Activated naive CD8-positive, alpha-beta T cell (primary cell): ENCODE data around the gene CDK7.
"Not testable (repeated sequence)": the region's sequence is repeated elsewhere in the genome, so short reads cannot be mapped to it uniquely, and the experiment has no call there.

Experiments used
- H3K27ac Mint-ChIP-seq: one replicate; pipeline ENCODE4 v1.8.0; 2021; ENCODE audit warnings: mixed read lengths
- H3K27me3 Mint-ChIP-seq: one replicate; pipeline ENCODE4 v1.8.0; 2021; ENCODE audit warnings: mixed read lengths
- H3K36me3 Mint-ChIP-seq: one replicate; pipeline ENCODE4 v1.8.0; 2021; ENCODE audit warnings: mixed read lengths
- H3K4me1 Mint-ChIP-seq: one replicate; pipeline ENCODE4 v1.8.0; 2021; ENCODE audit warnings: low read depth, mixed read lengths
- H3K4me3 Mint-ChIP-seq: one replicate; pipeline ENCODE4 v1.8.0; 2021; ENCODE audit warnings: mild to moderate bottlenecking, mixed read lengths
- H3K9me3 Mint-ChIP-seq: one replicate; pipeline ENCODE4 v1.8.0; 2021; ENCODE audit warnings: low read depth, mixed read lengths

CDK7 gene

GRCh38 chr5:69220371-69220770 lies 14.3 kb upstream of the CDK7 start:
- not testable (repeated sequence) for H3K27ac Mint-ChIP-seq, H3K27me3 Mint-ChIP-seq, H3K36me3 Mint-ChIP-seq, H3K4me3 Mint-ChIP-seq, H3K9me3 Mint-ChIP-seq
- peaks cover 24% of the 10 kb centered on the region for H3K4me1 Mint-ChIP-seq

DNA sequence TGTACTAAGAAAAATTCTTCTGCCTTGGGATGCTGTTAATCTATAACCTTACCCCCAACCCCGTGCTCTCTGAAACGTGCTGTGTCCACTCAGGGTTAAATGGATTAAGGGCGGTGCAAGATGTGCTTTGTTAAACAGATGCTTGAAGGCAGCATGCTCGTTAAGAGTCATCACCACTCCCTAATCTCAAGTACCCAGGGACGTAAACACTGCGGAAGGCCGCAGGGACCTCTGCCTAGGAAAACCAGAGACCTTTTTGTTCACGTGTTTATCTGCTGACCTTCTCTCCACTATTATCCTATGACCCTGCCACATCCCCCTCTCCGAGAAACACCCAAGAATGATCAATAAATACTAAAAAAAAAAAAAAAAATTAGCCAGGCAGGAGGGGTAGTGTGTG lies 13.9 kb upstream of the CDK7 start:
- not testable (repeated sequence) for H3K4me3 Mint-ChIP-seq, H3K36me3 Mint-ChIP-seq, H3K27me3 Mint-ChIP-seq, H3K9me3 Mint-ChIP-seq, H3K27ac Mint-ChIP-seq
- H3K4me1 Mint-ChIP-seq, result peaks cover 24% of the 10 kb centered on the region

DNA sequence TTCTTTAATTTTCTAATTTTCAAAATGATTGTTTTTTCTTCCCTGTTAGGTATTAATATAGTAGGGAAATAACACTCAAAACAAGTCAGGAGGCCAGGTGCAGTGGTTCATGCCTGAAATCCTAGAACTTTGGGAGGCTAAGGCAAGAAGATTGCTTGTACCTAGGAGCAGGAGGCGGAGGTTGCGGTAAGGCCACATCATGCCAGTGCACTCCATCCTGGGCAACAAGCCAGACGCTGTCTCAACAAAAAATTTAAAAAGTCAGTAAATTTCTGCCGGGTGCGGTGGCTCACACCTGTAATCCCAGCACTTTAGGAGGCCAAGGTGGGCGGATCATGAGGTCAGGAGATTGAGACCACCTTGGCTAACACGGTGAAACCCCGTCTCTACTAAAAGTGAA lies 10.2 kb upstream of the CDK7 start:
- no peak overlapping the region for H3K27ac Mint-ChIP-seq

DNA sequence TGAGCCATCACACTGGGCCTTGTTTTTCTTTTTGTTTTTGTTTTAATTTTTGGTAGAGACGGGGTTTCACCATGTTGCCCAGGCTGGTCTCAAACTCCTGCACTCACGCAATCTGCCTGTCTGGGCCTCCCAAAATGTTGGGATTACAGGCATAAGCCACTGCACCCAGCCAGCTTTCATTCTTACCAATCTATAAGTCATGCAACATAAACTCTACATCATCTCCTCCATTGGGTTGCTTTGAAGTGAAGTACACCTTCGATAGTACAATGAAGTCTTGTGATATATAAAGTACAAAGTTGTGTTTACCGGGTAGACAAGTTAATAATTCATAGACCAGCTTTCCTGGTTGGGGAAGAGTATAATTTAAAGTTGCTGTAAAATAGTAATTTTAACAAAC lies 8.8 kb upstream of the CDK7 start:
- Mint-ChIP-seq H3K27me3 (no peaks in the 10 kb centered on the region), H3K9me3 (no peaks in the 10 kb centered on the region), H3K4me3 (no peak overlapping the region), H3K36me3 (peaks cover 3% of the 10 kb centered on the region), H3K27ac (no peak overlapping the region), H3K4me1 (peaks cover 4% of the 10 kb centered on the region)

More for the DNA sequence above, 10.2 kb upstream of the CDK7 start:
- Mint-ChIP-seq H3K36me3 (peaks cover 3% of the 10 kb centered on the region), H3K27me3 (no peaks in the 10 kb centered on the region), H3K9me3 (no peaks in the 10 kb centered on the region), H3K4me1 (peaks cover 6% of the 10 kb centered on the region), H3K4me3 (no peak overlapping the region)

GRCh38 chr5:69230181-69230580 lies 4.5 kb upstream of the CDK7 start:
- H3K27me3 Mint-ChIP-seq, result no peaks in the 10 kb centered on the region
- no peaks in the 10 kb centered on the region for H3K36me3 Mint-ChIP-seq
- H3K27ac Mint-ChIP-seq, result no peak overlapping the region
- H3K4me1 Mint-ChIP-seq, result peaks cover 7% of the 10 kb centered on the region
- H3K9me3 Mint-ChIP-seq, result no peaks in the 10 kb centered on the region
- no peak overlapping the region for H3K4me3 Mint-ChIP-seq

DNA sequence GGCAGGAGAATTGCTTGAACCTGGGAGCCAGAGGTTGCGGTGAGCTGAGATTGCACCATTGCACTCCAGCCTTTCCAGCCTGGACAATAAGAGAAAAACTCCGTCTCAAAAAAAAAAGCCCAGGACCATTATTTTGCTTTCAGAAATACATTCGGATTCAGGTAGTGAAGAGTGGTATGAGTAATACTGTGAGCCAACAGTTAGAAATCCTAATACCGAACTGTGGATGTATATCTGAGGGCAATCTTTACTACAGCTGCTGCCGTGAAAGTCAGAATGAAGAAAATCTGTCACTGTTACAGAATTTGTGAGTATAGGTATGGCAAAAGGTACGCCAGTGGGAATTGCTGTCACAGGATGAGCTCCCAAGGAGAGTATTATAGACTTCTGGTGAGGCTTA lies 3.4 kb upstream of the CDK7 start:
- Mint-ChIP-seq H3K27ac (no peak overlapping the region), H3K9me3 (no peaks in the 10 kb centered on the region), H3K4me1 (peaks cover 16% of the 10 kb centered on the region), H3K4me3 (no peak overlapping the region), H3K36me3 (no peaks in the 10 kb centered on the region), H3K27me3 (no peaks in the 10 kb centered on the region)

DNA sequence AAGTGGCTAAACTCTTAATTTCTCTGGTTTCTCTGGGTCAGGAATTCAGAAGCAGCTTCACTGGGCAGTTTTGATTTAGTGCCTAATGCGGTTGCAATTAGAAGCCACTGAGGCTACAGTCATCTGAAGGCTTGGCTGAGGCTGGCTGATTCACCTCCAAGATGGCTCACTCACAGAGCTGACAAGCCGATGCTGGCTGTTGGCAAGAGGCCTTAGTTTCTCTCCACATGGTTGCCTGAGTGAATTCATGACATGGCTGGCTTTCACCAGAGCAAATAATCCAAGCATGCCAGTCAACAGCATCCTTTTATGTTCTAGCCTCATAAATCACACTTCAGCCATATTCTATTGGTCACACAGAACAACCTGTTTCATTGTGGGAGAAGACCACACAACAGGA lies 2.8 kb upstream of the CDK7 start:
- Mint-ChIP-seq H3K36me3 (no peaks in the 10 kb centered on the region), H3K27ac (no peak overlapping the region), H3K4me3 (no peak overlapping the region), H3K9me3 (no peaks in the 10 kb centered on the region), H3K4me1 (peaks cover 18% of the 10 kb centered on the region), H3K27me3 (no peaks in the 10 kb centered on the region)

- Mint-ChIP-seq H3K4me1 (peaks cover 55% of the 10 kb centered on the region), H3K4me3 (peak overlapping the region; percentile 83), H3K36me3 (peaks cover 15% of the 10 kb centered on the region)
- not testable (repeated sequence) for H3K27me3 Mint-ChIP-seq, H3K27ac Mint-ChIP-seq, H3K9me3 Mint-ChIP-seq
These were observed 2.0 kb downstream of the CDK7 start for GRCh38 chr5:69236733-69237132.

DNA sequence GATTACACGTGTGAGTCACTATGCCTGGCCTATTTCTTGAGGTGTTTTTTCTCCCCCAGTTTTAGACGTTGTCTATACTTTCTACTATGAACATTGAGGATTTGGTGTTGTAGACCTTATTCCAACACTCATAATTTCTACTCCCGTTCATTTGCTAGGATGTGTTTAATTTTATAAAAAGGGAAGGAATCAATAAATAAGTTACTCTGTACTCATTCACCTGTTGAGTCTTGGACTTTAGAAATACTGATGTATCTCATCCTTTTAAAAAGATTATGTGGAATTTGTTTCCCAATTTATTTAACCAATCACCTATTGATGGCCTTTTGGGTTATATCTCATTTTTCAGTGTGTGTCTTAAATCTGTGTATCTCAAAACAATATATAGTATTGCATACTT lies 3.2 kb downstream of the CDK7 start:
- H3K27me3 Mint-ChIP-seq, result no peaks in the 10 kb centered on the region
- H3K4me3 Mint-ChIP-seq, result peak overlapping the region; percentile 83
- no peak overlapping the region for H3K27ac Mint-ChIP-seq
- peaks cover 61% of the 10 kb centered on the region for H3K4me1 Mint-ChIP-seq
- peaks cover 20% of the 10 kb centered on the region for H3K36me3 Mint-ChIP-seq
- no peaks in the 10 kb centered on the region for H3K9me3 Mint-ChIP-seq

GRCh38 chr5:69238760-69239251 lies 4.1 kb downstream of the CDK7 start:
- Mint-ChIP-seq H3K4me1 (peaks cover 67% of the 10 kb centered on the region), H3K9me3 (no peaks in the 10 kb centered on the region), H3K36me3 (peaks cover 25% of the 10 kb centered on the region), H3K4me3 (peak overlapping the region; percentile 44), H3K27ac (no peak overlapping the region), H3K27me3 (no peaks in the 10 kb centered on the region)

GRCh38 chr5:69242215-69242927 lies 7.7 kb downstream of the CDK7 start:
- peaks cover 68% of the 10 kb centered on the region for H3K4me1 Mint-ChIP-seq
- peaks cover 39% of the 10 kb centered on the region for H3K36me3 Mint-ChIP-seq

DNA sequence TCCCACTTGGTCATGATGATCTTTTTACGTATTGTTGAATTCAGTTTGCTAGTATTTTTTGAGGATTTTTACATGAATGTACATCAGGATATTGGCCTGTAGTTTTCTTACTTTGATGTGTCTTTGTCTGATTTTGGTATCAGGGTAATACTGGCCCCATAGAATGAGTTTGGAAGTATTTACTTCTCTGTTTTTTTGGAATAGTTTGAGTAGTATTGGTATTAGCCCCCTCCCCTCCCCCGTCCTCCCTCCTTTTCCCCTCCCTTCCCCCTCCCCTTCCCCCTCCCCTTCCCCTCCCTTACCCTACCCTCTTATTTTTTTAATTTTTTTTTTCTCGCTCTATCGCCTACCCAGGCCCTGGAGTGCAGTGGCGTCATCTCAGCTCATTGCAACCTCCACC lies 10.3 kb downstream of the CDK7 start:
- Mint-ChIP-seq H3K27me3 (no peaks in the 10 kb centered on the region), H3K4me3 (no peak overlapping the region), H3K4me1 (peaks cover 54% of the 10 kb centered on the region), H3K9me3 (no peaks in the 10 kb centered on the region), H3K27ac (no peak overlapping the region), H3K36me3 (peaks cover 47% of the 10 kb centered on the region)

More at GRCh38 chr5:69242215-69242927, 7.7 kb downstream of the CDK7 start:
- no peak overlapping the region for H3K4me3 Mint-ChIP-seq
- no peak overlapping the region for H3K27ac Mint-ChIP-seq
- no peaks in the 10 kb centered on the region for H3K27me3 Mint-ChIP-seq
- no peaks in the 10 kb centered on the region for H3K9me3 Mint-ChIP-seq

- Mint-ChIP-seq H3K36me3 (peaks cover 31% of the 10 kb centered on the region), H3K27ac (no peak overlapping the region), H3K9me3 (no peaks in the 10 kb centered on the region), H3K4me3 (no peak overlapping the region), H3K4me1 (peaks cover 38% of the 10 kb centered on the region), H3K27me3 (no peaks in the 10 kb centered on the region)
These were observed 13.3 kb downstream of the CDK7 start for GRCh38 chr5:69248019-69248418.

GRCh38 chr5:69250593-69250992 lies 15.9 kb downstream of the CDK7 start:
- H3K27ac Mint-ChIP-seq, result no peak overlapping the region
- H3K9me3 Mint-ChIP-seq, result no peaks in the 10 kb centered on the region
- peaks cover 26% of the 10 kb centered on the region for H3K36me3 Mint-ChIP-seq
- no peaks in the 10 kb centered on the region for H3K27me3 Mint-ChIP-seq
- H3K4me3 Mint-ChIP-seq, result no peak overlapping the region
- H3K4me1 Mint-ChIP-seq, result peaks cover 23% of the 10 kb centered on the region

GRCh38 chr5:69252437-69252836 lies 17.8 kb downstream of the CDK7 start:
- Mint-ChIP-seq H3K36me3 (peaks cover 14% of the 10 kb centered on the region), H3K4me3 (no peak overlapping the region), H3K9me3 (no peaks in the 10 kb centered on the region), H3K4me1 (peaks cover 9% of the 10 kb centered on the region), H3K27me3 (no peaks in the 10 kb centered on the region), H3K27ac (no peak overlapping the region)

GRCh38 chr5:69255940-69256339 lies 21.3 kb downstream of the CDK7 start:
- H3K27me3 Mint-ChIP-seq, H3K36me3 Mint-ChIP-seq, H3K4me1 Mint-ChIP-seq, H3K9me3 Mint-ChIP-seq, H3K27ac Mint-ChIP-seq, H3K4me3 Mint-ChIP-seq: not testable (repeated sequence)
